ENCODE measurements around the gene TMEM125.

TMEM125 gene

DNA sequence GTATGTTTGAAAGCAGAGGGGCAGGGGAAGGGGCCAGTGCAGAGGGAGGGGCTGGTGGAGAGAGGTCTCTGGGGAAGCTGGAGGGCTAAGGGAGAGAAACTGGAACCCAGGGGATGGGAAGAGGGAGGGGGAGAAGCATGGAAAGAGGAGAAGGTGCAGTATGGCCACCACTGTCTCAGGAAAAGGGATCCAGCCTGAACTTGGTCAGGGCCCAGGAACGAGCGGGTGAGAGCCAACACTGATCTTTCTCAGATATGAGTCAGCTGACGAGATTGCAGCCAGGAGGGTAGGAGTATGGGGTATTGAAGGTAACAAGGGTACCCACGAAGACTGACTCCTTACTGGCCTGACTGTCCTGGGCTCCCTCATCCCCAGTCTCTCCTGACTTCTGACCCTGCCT is 49.0 kb downstream of the TMEM125 start:
- Histone ChIP-seq H3K9me3 (ENCODE audit: control insufficient read depth, insufficient read depth, low read length) (no peaks in the 10 kb centered on the region), H3K79me2 (ENCODE audit: control insufficient read depth, low read length) (no peaks in the 10 kb centered on the region), H3F3A (ENCODE audit: control insufficient read depth, insufficient read depth) (no peaks in the 10 kb centered on the region), H3K4me2 (ENCODE audit: low read length) (no peak overlapping the region), H3K4me1 (ENCODE audit: control insufficient read depth, low read length) (no peaks in the 10 kb centered on the region), H3K36me3 (ENCODE audit: control insufficient read depth, low read length) (no peaks in the 10 kb centered on the region), H3K9me2 (replicated peaks; ENCODE audit: control insufficient read depth, low read length) (no peaks in the 10 kb centered on the region), H3K27ac (ENCODE audit: low read depth, low read length) (no peak overlapping the region), H3K4me3 (ENCODE audit: low read length) (no peak overlapping the region), H4K20me1 (ENCODE audit: control insufficient read depth, insufficient read depth, low read depth, low read length) (no peaks in the 10 kb centered on the region), H3K27me3 (ENCODE audit: control insufficient read depth, low read length) (no peaks in the 10 kb centered on the region)
- TF ChIP-seq CTCF (IDR thresholded peaks at IDR 0.05; ENCODE audit: low read depth, low read length, poor library complexity, severe bottlenecking) (no peak), EZH2phosphoT487 (IDR thresholded peaks at IDR 0.05; ENCODE audit: borderline replicate concordance, low read length) (no peak)

- no peaks in the 10 kb centered on the region for H3K9me2 ChIP-seq (replicated peaks; ENCODE audit: control insufficient read depth, low read length)
- H3F3A ChIP-seq (ENCODE audit: control insufficient read depth, insufficient read depth) = no peaks in the 10 kb centered on the region
- no peak overlapping the region for H3K4me3 ChIP-seq (ENCODE audit: low read length)
- H4K20me1 ChIP-seq (ENCODE audit: control insufficient read depth, insufficient read depth, low read depth, low read length) = no peaks in the 10 kb centered on the region
- no peaks in the 10 kb centered on the region for H3K36me3 ChIP-seq (ENCODE audit: control insufficient read depth, low read length)
- no peaks in the 10 kb centered on the region for H3K4me1 ChIP-seq (ENCODE audit: control insufficient read depth, low read length)
- H3K9me3 ChIP-seq (ENCODE audit: control insufficient read depth, insufficient read depth, low read length) = no peaks in the 10 kb centered on the region
- H3K27ac ChIP-seq (ENCODE audit: low read depth, low read length) = no peak overlapping the region
- TF ChIP-seq CTCF (IDR thresholded peaks at IDR 0.05; ENCODE audit: low read depth, low read length, poor library complexity, severe bottlenecking) = no peak
- no peak for TF ChIP-seq EZH2phosphoT487 (IDR thresholded peaks at IDR 0.05; ENCODE audit: borderline replicate concordance, low read length)
- no peak overlapping the region for H3K4me2 ChIP-seq (ENCODE audit: low read length)
- H3K79me2 ChIP-seq (ENCODE audit: control insufficient read depth, low read length) = no peaks in the 10 kb centered on the region
- H3K27me3 ChIP-seq (ENCODE audit: control insufficient read depth, low read length) = no peaks in the 10 kb centered on the region
Measured at GRCh38 chr1:43319288-43319687, 49.5 kb downstream of the TMEM125 start.

DNA sequence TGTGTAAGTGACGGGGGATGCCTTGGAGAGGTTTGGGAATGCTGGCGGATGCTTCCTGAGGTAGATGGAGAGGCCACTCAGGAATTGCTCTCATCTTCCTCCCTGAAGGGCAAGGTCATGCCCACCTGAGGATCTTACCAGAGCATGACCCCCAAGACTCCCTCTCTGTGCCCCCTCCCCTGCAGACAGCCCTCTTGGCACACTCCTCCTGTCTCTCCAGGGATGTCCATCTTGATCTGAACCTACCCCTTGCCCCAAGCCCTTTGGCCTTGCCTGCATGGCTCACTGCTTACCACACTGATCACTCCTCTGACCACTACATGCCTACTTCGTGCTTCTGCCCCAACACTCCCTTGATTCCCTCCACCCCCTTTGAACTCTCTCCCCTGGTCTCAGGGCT is 50.0 kb downstream of the TMEM125 start:
- Histone ChIP-seq H3K9me2 (replicated peaks; ENCODE audit: control insufficient read depth, low read length) (no peaks in the 10 kb centered on the region), H3K79me2 (ENCODE audit: control insufficient read depth, low read length) (no peaks in the 10 kb centered on the region), H3K36me3 (ENCODE audit: control insufficient read depth, low read length) (no peaks in the 10 kb centered on the region), H3K4me3 (ENCODE audit: low read length) (no peak overlapping the region), H3K9me3 (ENCODE audit: control insufficient read depth, insufficient read depth, low read length) (peaks cover 3% of the 10 kb centered on the region; the same call in 1 of the 2 replicates), H4K20me1 (ENCODE audit: control insufficient read depth, insufficient read depth, low read depth, low read length) (no peaks in the 10 kb centered on the region), H3K27me3 (ENCODE audit: control insufficient read depth, low read length) (no peaks in the 10 kb centered on the region), H3K4me2 (ENCODE audit: low read length) (no peak overlapping the region), H3F3A (ENCODE audit: control insufficient read depth, insufficient read depth) (no peaks in the 10 kb centered on the region), H3K27ac (ENCODE audit: low read depth, low read length) (no peak overlapping the region), H3K4me1 (ENCODE audit: control insufficient read depth, low read length) (no peaks in the 10 kb centered on the region)
- TF ChIP-seq CTCF (IDR thresholded peaks at IDR 0.05; ENCODE audit: low read depth, low read length, poor library complexity, severe bottlenecking) (no peak), EZH2phosphoT487 (IDR thresholded peaks at IDR 0.05; ENCODE audit: borderline replicate concordance, low read length) (no peak)
